Measurements from ENCODE around the gene SPINK5.
"Not testable (repeated sequence)": the region's sequence is repeated elsewhere in the genome, so short reads cannot be mapped to it uniquely, and the experiment has no call there.

GRCh38 chr5:148055160-148055559, 8.6 kb upstream of the SPINK5 start:
- TF ChIP-seq CTCF (IDR thresholded peaks at IDR 0.05); POLR2AphosphoS5 (IDR thresholded peaks at IDR 0.05); POLR2A (IDR thresholded peaks at IDR 0.05; ENCODE audit: low read depth): not testable (repeated sequence)
